ENCODE data around the gene RBM12. TPM values are rescaled to one million over a fixed set of nuclear protein-coding genes. Genes with fewer than 3 reads are reported as not detected.

The RBM12 gene
- total RNA-seq, 6 experiments from 2014 or later = 13.3 to 32.8 (median 21.0) TPM

DNA sequence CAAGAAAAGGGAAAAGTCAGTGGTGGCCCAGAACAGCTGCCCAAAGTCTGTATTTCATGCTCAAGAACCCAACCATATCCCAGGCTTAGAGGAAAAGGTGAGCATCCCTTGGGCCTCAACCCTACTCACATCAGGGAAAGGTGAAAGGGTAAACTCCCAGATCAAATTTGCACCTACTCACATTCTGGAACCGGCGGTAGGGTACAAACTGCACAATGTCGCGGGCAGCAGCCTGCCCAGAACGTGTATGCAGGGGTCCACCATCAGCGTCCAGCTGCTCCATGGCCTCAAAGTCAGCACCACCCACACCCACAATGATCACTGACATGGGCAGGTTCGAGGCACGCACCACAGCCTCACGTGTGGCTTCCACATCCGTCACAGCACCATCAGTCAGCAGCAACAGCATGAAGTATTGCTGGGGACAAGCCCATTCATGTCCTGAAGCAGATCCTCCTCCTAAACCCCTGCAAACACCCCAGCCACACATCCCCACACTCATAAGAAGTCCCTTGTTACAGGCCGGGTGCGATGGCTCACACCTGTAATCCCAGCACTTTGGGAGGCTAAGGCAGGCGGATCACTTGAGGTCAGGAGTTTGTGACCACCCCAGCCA is 38.2 kb downstream of the RBM12 start:
- no peaks in the 10 kb centered on the region for H3K9me3 ChIP-seq
- WGBS (ENCODE audit: insufficient coverage, low coverage, low lambda C conversion rate, missing lambda C conversion rate) = 100% methylated on average over 2 of the region's 13 CpGs
- H3K27ac ChIP-seq = no peak overlapping the region
- intact Hi-C loops (cut with DNase I) = no loop called here
- TF ChIP-seq POLR2A (IDR thresholded peaks at IDR 0.05) = no peak
- TF ChIP-seq, protein P1, sequence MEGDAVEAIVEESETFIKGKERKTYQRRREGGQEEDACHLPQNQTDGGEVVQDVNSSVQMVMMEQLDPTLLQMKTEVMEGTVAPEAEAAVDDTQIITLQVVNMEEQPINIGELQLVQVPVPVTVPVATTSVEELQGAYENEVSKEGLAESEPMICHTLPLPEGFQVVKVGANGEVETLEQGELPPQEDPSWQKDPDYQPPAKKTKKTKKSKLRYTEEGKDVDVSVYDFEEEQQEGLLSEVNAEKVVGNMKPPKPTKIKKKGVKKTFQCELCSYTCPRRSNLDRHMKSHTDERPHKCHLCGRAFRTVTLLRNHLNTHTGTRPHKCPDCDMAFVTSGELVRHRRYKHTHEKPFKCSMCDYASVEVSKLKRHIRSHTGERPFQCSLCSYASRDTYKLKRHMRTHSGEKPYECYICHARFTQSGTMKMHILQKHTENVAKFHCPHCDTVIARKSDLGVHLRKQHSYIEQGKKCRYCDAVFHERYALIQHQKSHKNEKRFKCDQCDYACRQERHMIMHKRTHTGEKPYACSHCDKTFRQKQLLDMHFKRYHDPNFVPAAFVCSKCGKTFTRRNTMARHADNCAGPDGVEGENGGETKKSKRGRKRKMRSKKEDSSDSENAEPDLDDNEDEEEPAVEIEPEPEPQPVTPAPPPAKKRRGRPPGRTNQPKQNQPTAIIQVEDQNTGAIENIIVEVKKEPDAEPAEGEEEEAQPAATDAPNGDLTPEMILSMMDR (IDR thresholded peaks at IDR 0.05) = no peak
- no peak for DNase-seq
- no peak overlapping the region for H3K4me3 ChIP-seq
- ATAC-seq = no peak
- peaks cover 0 to 12% (median 0%) of the 10 kb centered on the region in 4 donors for H3K4me1 ChIP-seq
- H3K27me3 ChIP-seq = no peaks in the 10 kb centered on the region
- H3K36me3 ChIP-seq = peaks cover 0 to 36% (median 16%) of the 10 kb centered on the region in 4 donors

DNA sequence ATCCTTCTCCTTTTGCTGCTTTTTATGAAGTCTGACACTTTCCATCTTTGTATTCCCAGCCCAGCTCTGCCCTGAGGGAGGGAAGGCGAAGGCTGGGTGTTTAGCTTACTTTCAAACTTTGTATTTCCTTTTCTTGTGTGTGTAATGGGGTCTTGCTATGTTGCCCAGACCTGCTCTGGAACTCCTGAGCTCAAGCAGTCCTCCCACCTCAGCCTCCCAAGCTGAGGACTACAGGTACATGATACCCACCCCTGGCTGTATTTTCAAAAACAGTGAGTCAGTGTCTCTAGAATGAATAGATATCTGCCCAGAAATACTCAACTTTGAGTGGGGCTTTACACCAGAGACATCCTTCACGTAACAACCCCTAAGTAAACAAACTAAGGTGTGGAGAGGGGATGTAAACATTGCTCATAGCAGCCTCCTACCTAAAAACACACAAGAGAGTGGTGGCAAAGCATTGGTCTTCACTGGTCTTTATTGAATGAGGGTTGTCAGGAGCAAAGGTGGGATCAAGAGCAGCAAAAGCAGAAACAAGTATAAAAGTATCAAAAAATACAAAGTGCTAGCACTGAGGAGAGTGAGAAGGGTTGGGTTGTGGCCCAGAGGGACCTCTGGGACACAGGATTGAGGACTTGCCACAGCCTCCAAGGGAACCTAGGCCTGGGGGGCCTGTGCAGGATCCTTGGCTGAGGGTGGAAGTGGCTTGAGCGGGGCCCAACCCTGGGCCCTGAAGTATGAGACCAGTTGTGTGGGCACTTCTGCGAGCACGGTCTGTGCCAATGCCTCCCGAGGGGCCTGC is 38.9 kb downstream of the RBM12 start:
- intact Hi-C loops (cut with DNase I) = no loop called here
- Histone ChIP-seq H3K36me3 (peaks cover 0 to 29% (median 16%) of the 10 kb centered on the region in 4 donors), H3K4me1 (peaks cover 0 to 12% (median 0%) of the 10 kb centered on the region in 4 donors), H3K4me3 (no peak overlapping the region), H3K9me3 (no peaks in the 10 kb centered on the region), H3K27me3 (no peaks in the 10 kb centered on the region), H3K27ac (no peak overlapping the region)
- TF ChIP-seq, protein P1 (IDR thresholded peaks at IDR 0.05) = no peak
- no peak for TF ChIP-seq POLR2A (IDR thresholded peaks at IDR 0.05)
- no peak for ATAC-seq
- WGBS (ENCODE audit: insufficient coverage, low coverage, low lambda C conversion rate, missing lambda C conversion rate) = 64% methylated on average over 1 of the region's 6 CpGs
- DNase-seq = no peak

DNA sequence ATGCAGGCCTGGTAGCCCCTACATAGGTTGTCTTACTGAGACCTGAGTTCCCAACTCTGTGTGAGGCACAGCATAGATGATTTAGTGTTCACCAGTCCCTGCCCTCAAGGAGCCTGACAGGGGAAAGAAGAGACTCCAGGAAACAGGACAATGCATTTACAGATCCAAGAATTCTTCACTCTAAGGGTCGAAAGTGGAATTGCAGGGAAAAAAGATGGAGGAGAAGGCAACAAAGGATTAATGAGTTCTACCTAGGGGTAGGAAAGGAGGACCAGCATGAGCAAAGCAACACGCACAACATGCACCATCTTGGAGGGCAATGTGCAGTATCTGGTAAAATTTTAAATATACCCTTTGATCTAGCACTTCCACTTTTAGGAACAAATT is 43.1 kb downstream of the RBM12 start:
- Histone ChIP-seq H3K27ac (no peak overlapping the region), H3K27me3 (no peaks in the 10 kb centered on the region), H3K9me3 (no peaks in the 10 kb centered on the region), H3K4me1 (peaks cover 0 to 27% (median 12%) of the 10 kb centered on the region in 4 donors), H3K4me3 (no peak overlapping the region), H3K36me3 (peaks cover 0 to 11% (median 7%) of the 10 kb centered on the region in 4 donors)
- DNase-seq = no peak
- 100% methylated on average over 2 of the region's 2 CpGs for WGBS (ENCODE audit: insufficient coverage, low coverage, low lambda C conversion rate, missing lambda C conversion rate)
- ATAC-seq = no peak
- no peak for TF ChIP-seq POLR2A (IDR thresholded peaks at IDR 0.05)
- intact Hi-C loops (cut with DNase I) = no loop called here

DNA sequence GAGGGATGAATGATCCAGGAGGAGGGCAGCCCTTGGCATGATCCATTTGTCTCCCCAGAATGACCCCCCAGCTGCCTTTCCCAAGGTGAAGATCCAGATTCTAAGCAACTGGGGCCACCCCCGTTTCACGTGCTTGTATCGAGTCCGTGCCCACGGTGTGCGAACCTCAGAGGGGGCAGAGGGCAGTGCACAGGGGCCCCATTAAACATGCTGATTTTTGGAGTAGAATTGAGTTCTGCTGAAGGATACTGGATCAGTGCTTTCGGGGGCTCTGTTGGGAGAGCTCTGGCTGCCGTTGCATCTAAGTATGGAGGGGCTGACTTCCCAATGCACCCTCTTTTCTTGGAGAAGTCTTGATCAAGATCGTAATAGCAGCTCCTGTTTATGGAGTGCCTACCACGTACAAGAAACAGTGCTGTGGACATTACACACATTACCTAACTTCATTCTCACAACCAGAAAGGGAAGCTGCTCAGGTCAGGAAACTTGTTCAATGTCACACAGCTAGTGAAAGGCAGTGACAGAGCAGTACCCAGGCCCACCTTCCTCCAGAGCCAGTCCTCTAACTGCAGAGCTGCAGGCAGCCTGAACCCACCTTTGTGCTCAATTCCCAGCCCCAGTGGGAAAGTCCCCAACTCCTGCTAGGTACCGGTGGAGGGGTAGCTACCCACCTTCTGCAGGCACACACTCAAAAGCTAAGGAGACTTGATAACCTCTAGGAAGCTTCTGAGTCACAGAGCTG is 43.7 kb downstream of the RBM12 start:
- TF ChIP-seq, protein P1 (IDR thresholded peaks at IDR 0.05) = no peak
- TF ChIP-seq POLR2A (IDR thresholded peaks at IDR 0.05) = no peak
- peaks cover 0 to 27% (median 12%) of the 10 kb centered on the region in 4 donors for H3K4me1 ChIP-seq
- H3K4me3 ChIP-seq = no peak overlapping the region
- intact Hi-C loops (cut with DNase I) = no loop called here
- H3K27ac ChIP-seq = no peak overlapping the region
- no peak for DNase-seq
- ATAC-seq = no peak
- peaks cover 0 to 6% (median 4%) of the 10 kb centered on the region in 4 donors for H3K36me3 ChIP-seq
- H3K9me3 ChIP-seq = no peaks in the 10 kb centered on the region
- WGBS (ENCODE audit: insufficient coverage, low coverage, low lambda C conversion rate, missing lambda C conversion rate) = 89% methylated on average over 8 of the region's 11 CpGs
- H3K27me3 ChIP-seq = no peaks in the 10 kb centered on the region

Measured in right lobe of liver (tissue), 6 donors.